ENCODE data around the gene NDP.
A peak's percentile ranks its signal among the peaks of the same experiment; 100 is the strongest.

The NDP gene, protein sequence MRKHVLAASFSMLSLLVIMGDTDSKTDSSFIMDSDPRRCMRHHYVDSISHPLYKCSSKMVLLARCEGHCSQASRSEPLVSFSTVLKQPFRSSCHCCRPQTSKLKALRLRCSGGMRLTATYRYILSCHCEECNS

DNA sequence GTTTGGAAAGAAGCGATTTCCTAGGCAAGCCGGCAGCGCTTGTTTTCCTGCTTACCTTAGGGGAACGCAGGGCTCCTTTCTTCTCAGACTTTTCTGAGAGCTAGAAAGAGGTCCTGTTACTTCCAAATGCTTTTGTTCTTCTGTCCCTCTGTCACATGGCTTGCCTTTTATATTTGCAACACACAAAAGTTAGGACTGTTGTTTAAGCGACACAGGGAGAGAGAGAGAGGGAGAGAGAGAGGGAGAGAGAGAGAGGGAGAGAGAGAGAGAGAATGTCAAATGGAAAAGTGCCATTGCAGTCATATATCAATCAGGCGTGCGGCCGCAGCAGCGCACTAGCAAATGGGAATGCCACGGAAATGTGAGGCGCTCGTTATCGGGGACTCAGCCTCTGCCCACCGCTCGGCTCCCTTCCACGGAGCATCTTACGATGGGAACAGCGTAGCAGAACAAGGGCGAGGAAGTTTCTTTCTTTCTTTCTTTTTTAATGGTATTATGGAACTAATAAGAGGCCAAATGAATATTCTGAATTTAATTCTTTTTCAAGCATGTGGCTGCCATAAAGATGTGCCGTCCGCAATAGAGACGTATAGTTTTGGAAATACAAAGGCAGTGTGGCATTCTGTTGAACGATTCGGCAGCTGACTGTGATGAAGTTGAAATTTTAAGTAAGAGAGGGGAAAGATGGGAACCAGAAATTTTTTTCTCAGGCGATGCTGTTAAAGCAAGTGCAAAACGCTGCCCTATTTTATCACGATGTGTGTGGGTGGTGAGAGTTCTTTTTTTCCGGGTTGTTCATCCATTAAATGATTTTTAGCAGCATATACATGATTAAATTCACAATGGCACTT is at the start of gene NDP:
Gene NDP, minus strand, starts transcription at position 142 of the 851 bp plus-strand sequence. CDS start 14,745 bp downstream, outside the sequence.
- no peak for DNase-seq (ENCODE audit: low read depth)

GRCh38 chrX:44022964-44023363 is 49.8 kb upstream of the NDP start:
- DNase-seq (ENCODE audit: low read depth): no peak

DNA sequence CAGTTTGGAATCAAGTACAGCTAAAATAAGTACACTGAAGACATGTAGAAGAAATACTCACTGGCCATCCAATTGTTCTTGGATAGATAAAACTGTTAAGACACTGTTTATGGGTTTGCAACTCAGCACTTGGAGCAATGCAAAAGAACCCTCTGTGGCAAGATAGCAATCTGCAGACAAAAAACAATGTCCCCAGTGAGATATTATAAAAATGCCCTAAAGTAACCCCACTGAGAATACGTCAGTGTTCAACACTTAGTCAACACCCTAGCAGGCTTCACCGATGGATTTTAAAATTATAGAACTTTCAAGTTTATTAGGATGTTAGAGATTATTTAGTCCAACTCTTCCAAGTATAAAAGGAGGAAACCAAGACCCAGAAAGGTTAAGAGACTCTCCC is 47.5 kb upstream of the NDP start:
- DNase-seq (ENCODE audit: low read depth): no peak

- DNase-seq (ENCODE audit: low read depth): no peak
Observed at GRCh38 chrX:44019911-44020310, 46.7 kb upstream of the NDP start.

GRCh38 chrX:44017676-44018075 is 44.5 kb upstream of the NDP start:
- DNase-seq (ENCODE audit: low read depth): no peak

- DNase-seq (ENCODE audit: low read depth): no peak
Observed at GRCh38 chrX:44016906-44017305, 43.7 kb upstream of the NDP start.

DNA sequence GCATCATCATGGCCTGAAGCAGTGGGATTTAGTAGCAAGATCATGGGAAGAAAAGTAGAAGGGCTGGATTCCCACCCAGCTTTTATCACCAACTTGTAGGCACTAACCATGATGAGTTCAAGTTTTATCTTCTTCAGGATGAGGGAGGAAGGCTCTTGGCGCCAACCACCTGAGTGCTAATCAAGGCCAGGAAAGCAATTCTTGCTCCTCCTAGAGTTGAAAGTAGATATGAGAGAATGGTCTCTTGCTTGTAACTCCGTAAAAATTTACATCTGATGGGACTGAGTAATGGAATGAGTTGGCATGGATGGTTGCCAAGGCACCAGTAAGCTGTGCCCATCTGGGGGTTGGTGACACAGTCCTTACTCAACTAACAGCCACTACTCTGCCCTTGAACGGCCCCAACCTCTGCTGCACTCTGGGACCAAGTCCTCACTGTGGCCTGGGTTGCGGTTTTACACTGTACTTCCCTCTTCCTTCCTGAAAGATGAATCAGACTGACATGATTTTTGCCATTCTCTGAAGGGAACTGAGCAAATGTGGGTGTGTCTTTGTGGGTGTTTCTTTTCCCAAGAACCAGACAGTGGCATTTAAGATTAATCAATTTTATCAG is 39.4 kb upstream of the NDP start:
- peak; percentile 25 for DNase-seq (ENCODE audit: low read depth)

DNA sequence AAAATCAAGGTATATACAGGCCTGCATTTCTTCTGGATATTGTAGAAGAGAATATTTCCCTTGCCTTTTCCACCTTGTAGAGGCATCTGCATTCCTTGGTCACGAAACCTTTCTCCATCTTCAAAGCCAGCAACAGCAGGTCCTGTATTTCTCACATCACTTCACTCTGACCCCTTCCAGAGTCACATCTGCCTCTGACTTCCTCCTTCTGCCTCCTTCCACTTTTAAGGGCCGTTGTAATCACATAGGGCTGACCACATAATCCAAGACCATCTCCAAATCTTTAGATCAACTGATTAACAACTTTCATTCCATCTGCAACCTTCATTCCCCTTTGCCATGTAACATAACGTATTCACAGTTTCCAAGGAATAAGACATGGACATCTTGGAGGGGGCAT is 38.3 kb upstream of the NDP start:
- no peak for DNase-seq (ENCODE audit: low read depth)

- DNase-seq (ENCODE audit: low read depth): no peak
Observed at GRCh38 chrX:44010626-44011025, 37.4 kb upstream of the NDP start.

- no peak for DNase-seq (ENCODE audit: low read depth)
Observed at GRCh38 chrX:44006081-44006480, 32.9 kb upstream of the NDP start.

- no peak for DNase-seq (ENCODE audit: low read depth)
Observed at GRCh38 chrX:44003975-44004374, 30.8 kb upstream of the NDP start.

DNA sequence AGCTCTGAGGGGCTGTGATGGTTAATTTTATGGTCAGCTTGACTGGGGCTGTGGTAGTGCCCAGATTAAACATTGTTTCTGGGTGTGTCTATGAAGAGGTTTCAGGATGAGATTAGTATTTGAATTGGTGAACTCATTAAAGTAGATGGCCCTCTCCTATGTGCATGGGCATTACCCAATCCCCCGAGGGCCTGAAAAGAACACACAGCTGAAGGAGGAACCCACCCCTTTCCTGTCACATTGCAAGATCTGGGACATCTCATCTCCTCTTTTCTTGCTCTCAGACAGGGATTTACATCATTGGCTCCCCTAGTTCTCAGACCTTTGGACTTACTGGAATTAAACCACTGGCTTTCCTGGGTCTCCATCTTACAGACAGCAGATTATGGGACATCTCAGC is 29.4 kb upstream of the NDP start:
- no peak for DNase-seq (ENCODE audit: low read depth)

DNA sequence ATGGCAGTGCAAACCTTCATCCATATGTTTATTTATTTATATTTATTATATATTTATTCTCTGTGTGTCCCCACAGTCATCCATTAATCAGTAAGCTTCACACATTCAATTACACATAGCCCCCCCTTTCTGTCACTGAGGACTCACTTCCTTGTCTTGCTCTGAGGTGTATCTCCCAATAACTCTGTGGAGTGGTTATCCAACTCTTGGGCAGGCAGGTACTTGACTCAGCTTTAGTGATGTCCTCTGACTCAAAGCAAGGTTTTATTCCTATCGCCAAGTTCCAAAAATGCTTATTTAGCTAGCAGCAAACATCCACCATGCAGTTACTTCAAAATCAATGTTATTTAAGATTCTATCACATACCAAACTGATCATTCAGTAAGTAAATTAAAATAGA is 25.2 kb upstream of the NDP start:
- DNase-seq (ENCODE audit: low read depth): no peak

DNA sequence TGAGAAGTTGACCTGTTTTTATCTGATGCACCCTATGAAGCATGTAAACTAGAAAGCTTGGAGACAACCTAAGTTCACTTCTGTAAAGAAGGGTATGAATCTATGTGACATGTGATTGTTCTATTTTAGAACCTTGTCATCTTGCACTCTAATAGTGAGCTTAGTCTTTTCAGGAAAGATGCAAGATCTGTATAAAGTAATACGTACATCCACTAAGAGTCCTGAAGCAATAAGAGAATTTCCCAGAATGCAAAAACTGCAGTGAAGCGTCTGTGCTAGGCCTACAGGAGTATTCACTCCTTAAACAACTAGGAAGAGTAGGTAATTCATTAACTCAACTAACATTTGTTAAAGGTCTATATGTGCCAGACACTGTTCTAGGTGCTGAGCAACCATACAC is 23.3 kb upstream of the NDP start:
- no peak for DNase-seq (ENCODE audit: low read depth)

DNA sequence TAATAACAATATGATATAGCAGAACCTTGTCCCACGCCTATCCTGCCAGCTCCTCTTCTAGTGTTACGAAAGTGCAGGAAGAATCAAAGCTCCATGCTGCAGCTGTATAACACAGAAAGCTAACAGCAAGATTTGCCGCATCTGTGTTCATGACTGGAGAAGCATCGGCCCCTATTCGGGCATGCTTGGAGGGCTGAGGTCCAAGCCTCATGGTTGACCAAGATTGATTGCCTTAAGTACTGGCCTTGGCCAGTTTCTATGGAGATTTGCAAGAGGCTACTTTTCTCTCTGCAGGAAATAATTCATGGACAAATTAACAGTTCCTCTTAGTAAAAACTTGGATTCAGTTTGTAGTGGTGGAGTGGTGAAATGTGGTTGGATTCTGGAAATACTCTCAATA is 12.9 kb upstream of the NDP start:
- DNase-seq (ENCODE audit: low read depth): no peak

DNA sequence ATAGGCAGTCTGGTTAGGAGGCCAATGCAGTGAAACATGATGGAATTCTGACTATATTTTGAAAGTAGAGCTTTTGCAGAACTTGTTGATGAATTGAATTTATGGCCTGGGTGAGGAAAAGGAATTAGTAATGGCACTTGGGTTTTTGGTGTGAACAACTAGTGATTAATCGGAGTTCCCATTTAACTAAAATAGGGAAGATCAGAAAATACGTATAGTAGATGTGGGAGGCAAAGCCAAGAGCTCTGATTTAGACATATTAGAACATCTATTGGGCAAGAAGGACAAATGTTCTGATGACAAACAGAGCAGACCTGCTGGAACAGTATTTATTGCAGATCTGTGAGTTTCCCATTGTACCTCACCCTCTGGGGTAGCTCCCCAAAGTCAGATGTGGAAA is 12.3 kb upstream of the NDP start:
- no peak for DNase-seq (ENCODE audit: low read depth)

- DNase-seq (ENCODE audit: low read depth): no peak
Observed at GRCh38 chrX:43978226-43978625, 5.0 kb upstream of the NDP start.

GRCh38 chrX:43976205-43976604 is 3.0 kb upstream of the NDP start:
- DNase-seq (ENCODE audit: low read depth): no peak

- DNase-seq (ENCODE audit: low read depth): no peak
Observed at GRCh38 chrX:43975796-43976195, 2.6 kb upstream of the NDP start.

DNA sequence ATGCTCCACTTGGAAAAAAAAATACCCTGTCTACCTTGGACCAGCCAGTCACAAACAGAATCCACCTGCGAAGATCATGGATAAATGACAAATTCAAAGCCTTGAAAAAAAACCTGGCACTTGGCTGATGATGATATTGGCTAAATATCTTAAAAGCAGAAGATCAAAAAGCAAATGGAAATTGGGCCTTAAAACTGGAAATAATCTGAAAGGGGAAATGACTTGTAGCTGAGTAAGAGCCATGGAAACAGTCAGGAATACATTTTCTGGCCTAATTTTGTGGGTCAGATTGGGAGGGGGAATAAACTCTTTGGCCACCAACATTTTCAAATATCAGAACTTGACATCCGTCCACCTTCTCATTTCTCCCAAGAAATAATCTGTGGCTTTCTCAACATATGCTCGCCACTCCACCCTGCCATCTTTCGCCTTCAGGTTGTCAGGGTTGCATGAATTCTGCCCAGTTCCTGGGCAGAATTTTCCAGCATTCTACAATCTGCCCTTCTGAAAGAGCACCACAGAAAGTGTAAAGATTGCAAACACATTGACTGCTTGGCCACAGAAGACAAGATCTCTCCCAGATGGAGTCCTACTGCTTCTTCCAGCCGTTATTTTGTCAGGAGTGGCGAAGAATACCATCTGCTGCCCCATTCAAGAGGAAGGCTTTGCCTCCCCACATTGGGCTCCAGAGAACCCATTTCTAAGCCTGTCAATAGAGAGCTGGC is 1.7 kb upstream of the NDP start:
- no peak for DNase-seq (ENCODE audit: low read depth)

DNA sequence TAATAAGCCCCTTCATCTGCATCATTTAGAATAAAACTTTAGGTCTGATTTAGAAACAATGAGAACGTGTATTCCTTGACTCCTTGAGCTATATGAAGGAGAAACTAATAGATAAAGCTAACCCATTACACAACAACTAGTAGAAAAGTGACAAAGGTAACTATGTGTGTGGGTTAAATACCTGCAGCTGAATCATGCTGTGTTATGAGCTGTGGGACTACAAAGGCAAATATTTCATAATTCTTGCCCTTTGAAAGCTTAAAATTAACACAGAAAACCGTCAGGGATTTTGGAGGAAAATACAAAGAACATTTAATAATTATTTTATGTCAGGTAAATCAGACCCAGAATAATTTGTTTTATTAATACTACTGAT is 898 bp upstream of the NDP start:
- DNase-seq (ENCODE audit: low read depth): no peak

- no peak for DNase-seq (ENCODE audit: low read depth)
Observed at GRCh38 chrX:43971966-43972961, 926 bp downstream of the NDP start.
